BJ (cell line): Measurements from ENCODE around the gene ATP5F1D. TPM values are rescaled to one million over a fixed set of nuclear protein-coding genes. Genes with fewer than 3 reads are reported as not detected.

Experiments
- CTCF ChIA-PET: fragments of 350-600 bp; formaldehyde crosslinking; extraction: SDS; loops from one replicate; lab custom pipeline; 2021; ENCODE audit warnings: antibody characterized with exemption, inconsistent platforms; lab: Yijun Ruan, JAX
- POLR2A ChIA-PET: fragments of 300-600 bp; sonication (Branson Sonifier 250); formaldehyde crosslinking; extraction: SDS; loops from one replicate; lab custom pipeline; 2021; ENCODE audit warnings: antibody characterized with exemption; lab: Charles Lee
- DNase-seq: peaks from one replicate; pipeline ENCODE4 v3.0.0-alpha.2; 2011; ENCODE audit warnings: low read depth
- H3K27me3 ChIP-seq: 2 replicates; pipeline ENCODE4 v1.6.0; 2011; ENCODE audit warnings: low read length; ENCODE audit not compliant: control insufficient read depth, insufficient read depth
- H3K36me3 ChIP-seq: 2 replicates; pipeline ENCODE4 v1.5.1; 2011; ENCODE audit warnings: low read length; ENCODE audit not compliant: control insufficient read depth, insufficient read depth
- H3K4me3 ChIP-seq: 2 replicates; pipeline ENCODE4 v1.5.1; 2011; ENCODE audit warnings: low read depth, mild to moderate bottlenecking, control low read depth, low read length
- CTCF ChIP-seq: IDR thresholded peaks from 2 replicates; pipeline ENCODE4 v1.5.1; 2011; ENCODE audit warnings: low read depth, mild to moderate bottlenecking, control low read depth, inconsistent platforms, low read length, moderate library complexity; ENCODE audit not compliant: insufficient read depth
- polyA plus RNA-seq: library from polyadenylated mRNA; depleted of rRNA; stranded (reverse); fragments of >200 nt; gene quantifications from 2 replicates; pipeline ENCODE4 v1.2.3, GENCODE V29; 2011

ATP5F1D gene
- polyA plus RNA-seq, 1 experiment = 65.1 TPM

- POLR2A ChIA-PET = interaction anchor here (0.6 to 1.4 kb wide), 15 partner anchors 9 to 697 kb away, joined by 3 to 78 read pairs (median 8); partner anchors contain the start of genes ATP5F1D, BSG and CNN2
- no peak for DNase-seq
- TF ChIP-seq CTCF = no peak
- Histone ChIP-seq H3K27me3 (no peaks in the 10 kb centered on the region), H3K4me3 (peak overlapping the region; percentile 66), H3K36me3 (peaks cover 33% of the 10 kb centered on the region)
- CTCF ChIA-PET = interaction anchor here (0.8 to 12.8 kb wide), 5 partner anchors 10 to 119 kb away, joined by 3 to 437 read pairs (median 5); partner anchors contain the start of gene ATP5F1D
Measured at GRCh38 chr19:1269478-1270212, 28.1 kb downstream of the ATP5F1D start.

GRCh38 chr19:1270213-1270853 lies 28.8 kb downstream of the ATP5F1D start:
- POLR2A ChIA-PET = no interaction called here

GRCh38 chr19:1270854-1271527 lies 29.4 kb downstream of the ATP5F1D start:
- H3K4me3 ChIP-seq = peak overlapping the region; percentile 66
- H3K36me3 ChIP-seq = peaks cover 37% of the 10 kb centered on the region
- POLR2A ChIA-PET = no interaction called here
- DNase-seq = no peak
- H3K27me3 ChIP-seq = no peaks in the 10 kb centered on the region
- TF ChIP-seq CTCF = no peak
- CTCF ChIA-PET = interaction anchor here (6.2 kb wide), 1 partner anchor 27 kb away, joined by 46 read pairs; no protein-coding TSS in a partner anchor

More at GRCh38 chr19:1270213-1270853, 28.8 kb downstream of the ATP5F1D start:
- CTCF ChIA-PET = interaction anchor here (6.2 kb wide), 1 partner anchor 27 kb away, joined by 46 read pairs; no protein-coding TSS in a partner anchor
- Histone ChIP-seq H3K36me3 (peaks cover 37% of the 10 kb centered on the region), H3K27me3 (no peaks in the 10 kb centered on the region), H3K4me3 (peak overlapping the region; percentile 66)
- DNase-seq = no peak
- TF ChIP-seq CTCF = no peak

- Histone ChIP-seq H3K36me3 (peaks cover 37% of the 10 kb centered on the region), H3K4me3 (peak overlapping the region; percentile 66), H3K27me3 (no peaks in the 10 kb centered on the region)
- POLR2A ChIA-PET = interaction anchor here (0.5 kb wide), 1 partner anchor 718 kb away, joined by 3 read pairs; no protein-coding TSS in a partner anchor
- no peak for TF ChIP-seq CTCF
- CTCF ChIA-PET = interaction anchor here (0.8 to 6.2 kb wide), 2 partner anchors 23 to 28 kb away, joined by 3 to 46 read pairs; no protein-coding TSS in a partner anchor
- DNase-seq = no peak
Measured at GRCh38 chr19:1271528-1272422, 30.2 kb downstream of the ATP5F1D start.
